Measurements from ENCODE around the gene TRMT6. TPM values are rescaled to one million over a fixed set of nuclear protein-coding genes. Genes with fewer than 3 reads are reported as not detected.

The TRMT6 gene
- total RNA-seq, 1 experiment from 2014 or later, result 35.5 TPM

- no peak overlapping the region for H3K4me3 Mint-ChIP-seq (ENCODE audit: unreplicated experiment)
- H3K36me3 Mint-ChIP-seq (ENCODE audit: insufficient read depth, unreplicated experiment), result peaks cover 67% of the 10 kb centered on the region
- Histone ChIP-seq H3K4me1 (peaks cover 6% of the 10 kb centered on the region; the same call in 1 of the 2 replicates), H3K9me3 (no peaks in the 10 kb centered on the region), H3K36me3 (ENCODE audit: control insufficient read depth, insufficient read depth, low read length) (peaks cover 7% of the 10 kb centered on the region), H3K27me3 (replicated peaks; ENCODE audit: control insufficient read depth, insufficient read depth, low read length) (no peaks in the 10 kb centered on the region), H3K4me3 (ENCODE audit: low read depth, low read length) (no peak overlapping the region)
- no peaks in the 10 kb centered on the region for H3K27me3 Mint-ChIP-seq (ENCODE audit: insufficient read depth, unreplicated experiment)
- no peak for DNase-seq
- no TSS peak for BruUV-seq (replicated peaks)
- no peak overlapping the region for H3K27ac Mint-ChIP-seq (ENCODE audit: unreplicated experiment)
- H3K9me3 Mint-ChIP-seq (ENCODE audit: unreplicated experiment), result no peaks in the 10 kb centered on the region
- CTCF ChIA-PET, result no interaction called here
- POLR2A ChIA-PET, result no interaction called here
- intact Hi-C loops (cut with micrococcal nuclease; ENCODE audit: unreplicated experiment), result no loop called here
- no peak for TF ChIP-seq CTCF (IDR thresholded peaks at IDR 0.05; ENCODE audit: insufficient read depth in 1 of 2, low read depth in 1 of 2, low read length in 1 of 2, severe bottlenecking in 1 of 2, unreplicated experiment in 1 of 2)
- H3K4me1 Mint-ChIP-seq (ENCODE audit: low read depth, unreplicated experiment), result peaks cover 14% of the 10 kb centered on the region
These were observed 27.6 kb upstream of the TRMT6 start for GRCh38 chr20:5977975-5978374.

- Histone ChIP-seq H3K27me3 (replicated peaks; ENCODE audit: control insufficient read depth, insufficient read depth, low read length) (no peaks in the 10 kb centered on the region), H3K9me3 (no peaks in the 10 kb centered on the region), H3K4me1 (peaks cover 6% of the 10 kb centered on the region; the same call in 1 of the 2 replicates), H3K36me3 (ENCODE audit: control insufficient read depth, insufficient read depth, low read length) (peaks cover 7% of the 10 kb centered on the region), H3K4me3 (ENCODE audit: low read depth, low read length) (no peak overlapping the region)
- no TSS peak for BruUV-seq (replicated peaks)
- H3K27ac Mint-ChIP-seq (ENCODE audit: unreplicated experiment), result no peak overlapping the region
- H3K4me3 Mint-ChIP-seq (ENCODE audit: unreplicated experiment), result no peak overlapping the region
- peaks cover 14% of the 10 kb centered on the region for H3K4me1 Mint-ChIP-seq (ENCODE audit: low read depth, unreplicated experiment)
- CTCF ChIA-PET, result no interaction called here
- H3K36me3 Mint-ChIP-seq (ENCODE audit: insufficient read depth, unreplicated experiment), result peaks cover 69% of the 10 kb centered on the region
- no peak for DNase-seq
- no peak for TF ChIP-seq CTCF (IDR thresholded peaks at IDR 0.05; ENCODE audit: insufficient read depth in 1 of 2, low read depth in 1 of 2, low read length in 1 of 2, severe bottlenecking in 1 of 2, unreplicated experiment in 1 of 2)
- H3K9me3 Mint-ChIP-seq (ENCODE audit: unreplicated experiment), result no peaks in the 10 kb centered on the region
- no peaks in the 10 kb centered on the region for H3K27me3 Mint-ChIP-seq (ENCODE audit: insufficient read depth, unreplicated experiment)
- intact Hi-C loops (cut with micrococcal nuclease; ENCODE audit: unreplicated experiment), result no loop called here
- POLR2A ChIA-PET, result no interaction called here
These were observed 26.9 kb upstream of the TRMT6 start for GRCh38 chr20:5977223-5977622.

- Mint-ChIP-seq H3K9me3 (ENCODE audit: unreplicated experiment) (no peaks in the 10 kb centered on the region), H3K27ac (ENCODE audit: unreplicated experiment) (no peak overlapping the region), H3K27me3 (ENCODE audit: insufficient read depth, unreplicated experiment) (no peaks in the 10 kb centered on the region), H3K4me3 (ENCODE audit: unreplicated experiment) (no peak overlapping the region), H3K4me1 (ENCODE audit: low read depth, unreplicated experiment) (peaks cover 23% of the 10 kb centered on the region), H3K36me3 (ENCODE audit: insufficient read depth, unreplicated experiment) (peaks cover 71% of the 10 kb centered on the region)
- ChIA-PET POLR2A (interaction anchor here (0.6 kb wide), 1 partner anchor 51 kb away, joined by 5 read pairs; no protein-coding TSS in a partner anchor), CTCF (no interaction called here)
- H3K9me3 ChIP-seq, result no peaks in the 10 kb centered on the region
- no TSS peak for BruUV-seq (replicated peaks)
- H3K4me1 ChIP-seq, result peaks cover 16% of the 10 kb centered on the region
- no peak for DNase-seq
- no peaks in the 10 kb centered on the region for H3K27me3 ChIP-seq (replicated peaks; ENCODE audit: control insufficient read depth, insufficient read depth, low read length)
- intact Hi-C loops (cut with micrococcal nuclease; ENCODE audit: unreplicated experiment), result no loop called here
- H3K36me3 ChIP-seq (ENCODE audit: control insufficient read depth, insufficient read depth, low read length), result peaks cover 7% of the 10 kb centered on the region
- TF ChIP-seq CTCF (IDR thresholded peaks at IDR 0.05; ENCODE audit: insufficient read depth in 1 of 2, low read depth in 1 of 2, low read length in 1 of 2, severe bottlenecking in 1 of 2, unreplicated experiment in 1 of 2), result no peak
- no peak overlapping the region for H3K4me3 ChIP-seq (ENCODE audit: low read depth, low read length)
These were observed 25.4 kb upstream of the TRMT6 start for GRCh38 chr20:5975778-5976177.

All from Caco-2 (cell line).